ENCODE data around the gene DLX4.

DNA sequence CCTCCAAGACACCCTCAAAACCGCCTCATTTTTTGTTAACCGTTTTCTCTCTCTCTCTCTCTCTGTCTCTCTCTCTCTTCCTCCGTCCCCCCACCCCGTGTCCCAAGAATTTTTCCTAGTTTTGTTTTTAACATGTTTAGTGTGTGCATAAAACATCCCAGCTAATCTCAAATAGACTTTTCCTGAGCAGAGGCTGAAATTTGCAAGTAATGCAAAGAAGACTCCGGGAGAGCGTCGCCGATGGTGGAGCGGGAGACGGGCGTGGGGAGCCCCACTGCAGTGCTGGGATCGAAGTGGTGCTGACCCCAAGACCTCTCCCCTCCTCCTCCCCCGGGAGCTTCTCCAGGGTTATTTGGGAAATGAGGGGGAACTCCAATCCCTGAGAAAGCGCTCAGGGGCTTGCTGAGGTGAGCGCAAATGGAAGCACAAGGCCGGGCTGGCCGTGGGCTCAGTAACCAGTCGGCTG lies 4.7 kb upstream of the DLX4 start:
- no peak for TF ChIP-seq ARNTL (CRISPR knock-in tag; IDR thresholded peaks at IDR 0.05; ENCODE audit: borderline replicate concordance, low read depth)
- TF ChIP-seq, protein P1, sequence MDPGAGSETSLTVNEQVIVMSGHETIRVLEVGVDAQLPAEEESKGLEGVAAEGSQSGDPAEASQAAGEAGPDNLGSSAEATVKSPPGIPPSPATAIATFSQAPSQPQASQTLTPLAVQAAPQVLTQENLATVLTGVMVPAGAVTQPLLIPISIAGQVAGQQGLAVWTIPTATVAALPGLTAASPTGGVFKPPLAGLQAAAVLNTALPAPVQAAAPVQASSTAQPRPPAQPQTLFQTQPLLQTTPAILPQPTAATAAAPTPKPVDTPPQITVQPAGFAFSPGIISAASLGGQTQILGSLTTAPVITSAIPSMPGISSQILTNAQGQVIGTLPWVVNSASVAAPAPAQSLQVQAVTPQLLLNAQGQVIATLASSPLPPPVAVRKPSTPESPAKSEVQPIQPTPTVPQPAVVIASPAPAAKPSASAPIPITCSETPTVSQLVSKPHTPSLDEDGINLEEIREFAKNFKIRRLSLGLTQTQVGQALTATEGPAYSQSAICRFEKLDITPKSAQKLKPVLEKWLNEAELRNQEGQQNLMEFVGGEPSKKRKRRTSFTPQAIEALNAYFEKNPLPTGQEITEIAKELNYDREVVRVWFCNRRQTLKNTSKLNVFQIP (CRISPR knock-in tag; IDR thresholded peaks at IDR 0.05; ENCODE audit: borderline replicate concordance, low read depth), result no peak
- TF ChIP-seq OSR1 (CRISPR knock-in tag; IDR thresholded peaks at IDR 0.05), result no peak
- no peak for TF ChIP-seq TCF4 (CRISPR knock-in tag; IDR thresholded peaks at IDR 0.05; ENCODE audit: borderline replicate concordance)
- TF ChIP-seq BACH2 (CRISPR knock-in tag; IDR thresholded peaks at IDR 0.05; ENCODE audit: borderline replicate concordance), result no peak
- TF ChIP-seq SNAI2 (CRISPR knock-in tag; IDR thresholded peaks at IDR 0.05), result no peak
- no peak for TF ChIP-seq ZNF70 (CRISPR knock-in tag; IDR thresholded peaks at IDR 0.05)
- no peak for TF ChIP-seq ZFP30 (CRISPR knock-in tag; IDR thresholded peaks at IDR 0.05)
- no peak for TF ChIP-seq PPARA (CRISPR knock-in tag; IDR thresholded peaks at IDR 0.05; ENCODE audit: borderline replicate concordance)
